Loucy (cell line): ENCODE results near the gene PSMB9.

Experiments
- EZH2phosphoT487 ChIP-seq: fragments of 200-600 bp; IDR thresholded peaks from 2 replicates; pipeline ENCODE4 v1.6.1; 2018; ENCODE audit warnings: antibody characterized with exemption, mild to moderate bottlenecking, moderate library complexity, borderline replicate concordance
- TF ChIP-seq, protein P1 (sequence below): fragments of 200-600 bp; sonication (generic); conservative IDR thresholded peaks from 2 replicates; pipeline ENCODE4 v1.5.1; 2014; ENCODE audit warnings: mild to moderate bottlenecking, antibody characterized with exemption, low read length

DNA sequence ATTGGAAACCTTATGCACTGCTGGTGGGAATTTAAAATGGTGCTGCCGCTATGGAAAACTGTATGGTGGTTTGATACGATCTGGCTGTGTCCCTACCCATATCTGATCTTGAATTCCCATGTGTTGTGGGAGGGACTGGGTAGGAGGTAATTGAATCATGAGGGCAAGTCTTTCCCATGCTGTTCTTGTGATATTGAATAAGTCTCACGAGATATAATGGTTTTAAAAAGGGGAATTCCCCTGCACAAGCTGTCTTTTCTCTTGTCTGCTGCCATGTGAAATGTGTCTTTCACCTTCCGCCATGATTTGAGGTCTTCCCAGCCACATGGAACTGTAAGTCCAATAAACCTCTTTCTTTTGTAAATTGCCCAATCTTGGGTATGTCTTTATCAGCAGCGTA is 20.3 kb upstream of the PSMB9 start:
- no peak for TF ChIP-seq EZH2phosphoT487
- TF ChIP-seq, protein P1, sequence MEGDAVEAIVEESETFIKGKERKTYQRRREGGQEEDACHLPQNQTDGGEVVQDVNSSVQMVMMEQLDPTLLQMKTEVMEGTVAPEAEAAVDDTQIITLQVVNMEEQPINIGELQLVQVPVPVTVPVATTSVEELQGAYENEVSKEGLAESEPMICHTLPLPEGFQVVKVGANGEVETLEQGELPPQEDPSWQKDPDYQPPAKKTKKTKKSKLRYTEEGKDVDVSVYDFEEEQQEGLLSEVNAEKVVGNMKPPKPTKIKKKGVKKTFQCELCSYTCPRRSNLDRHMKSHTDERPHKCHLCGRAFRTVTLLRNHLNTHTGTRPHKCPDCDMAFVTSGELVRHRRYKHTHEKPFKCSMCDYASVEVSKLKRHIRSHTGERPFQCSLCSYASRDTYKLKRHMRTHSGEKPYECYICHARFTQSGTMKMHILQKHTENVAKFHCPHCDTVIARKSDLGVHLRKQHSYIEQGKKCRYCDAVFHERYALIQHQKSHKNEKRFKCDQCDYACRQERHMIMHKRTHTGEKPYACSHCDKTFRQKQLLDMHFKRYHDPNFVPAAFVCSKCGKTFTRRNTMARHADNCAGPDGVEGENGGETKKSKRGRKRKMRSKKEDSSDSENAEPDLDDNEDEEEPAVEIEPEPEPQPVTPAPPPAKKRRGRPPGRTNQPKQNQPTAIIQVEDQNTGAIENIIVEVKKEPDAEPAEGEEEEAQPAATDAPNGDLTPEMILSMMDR, result no peak
